Panc1 (cell line): ENCODE data around the gene TOR1A. TPM values are rescaled to one million over a fixed set of nuclear protein-coding genes. Genes with fewer than 3 reads are reported as not detected.

ENCODE experiments used
- ATAC-seq: fragments of 200-7000 bp; cut with Tn5 transposase; 2 replicates; pipeline ENCODE4 v1.9.1; 2020; ENCODE audit warnings: mild to moderate bottlenecking, moderate library complexity
- Bru-seq: library from RNA; stranded (reverse); fragments of 400-500 nt; gene quantifications from one replicate; lab custom pipeline; 2021; lab: Mats Ljungman, UMichigan
- BruChase-seq, 2 experiments: library from RNA; stranded (reverse); fragments of 400-500 nt; gene quantifications; one replicate each; lab custom pipeline; 2021; lab: Mats Ljungman, UMichigan
- BruUV-seq: library from RNA; stranded (reverse); fragments of 400-500 nt; replicated peaks from 2 replicates; lab custom pipeline; 2021; lab: Mats Ljungman, UMichigan
- CTCF ChIA-PET: fragments of 300-600 bp; sonication (Branson Sonifier 250); formaldehyde crosslinking; loops from one replicate; lab custom pipeline; 2022; ENCODE audit warnings: antibody characterized with exemption; lab: Charles Lee
- POLR2A ChIA-PET: fragments of 300-600 bp; sonication (Branson Sonifier 250); formaldehyde crosslinking; loops from one replicate; lab custom pipeline; 2022; ENCODE audit warnings: antibody characterized with exemption; lab: Charles Lee
- DNase-seq: peaks from one replicate; pipeline ENCODE4 v3.0.0-alpha.2; 2010; ENCODE audit warnings: low read depth, low spot score
- H3K27ac ChIP-seq: 2 replicates; pipeline ENCODE4 v1.5.1; 2011; ENCODE audit warnings: mild to moderate bottlenecking, low read length, inconsistent platforms
- H3K27me3 ChIP-seq: fragments of 200-500 bp; sonication (Bioruptor generic); 2 replicates; pipeline ENCODE4 v1.6.0; 2014; ENCODE audit warnings: low read length, inconsistent platforms; ENCODE audit not compliant: control insufficient read depth, insufficient read depth
- H3K36me3 ChIP-seq: fragments of 200-500 bp; sonication (Bioruptor generic); 2 replicates; pipeline ENCODE4 v1.5.1; 2014; ENCODE audit warnings: inconsistent platforms, mild to moderate bottlenecking, low read length, moderate library complexity; ENCODE audit not compliant: control insufficient read depth, insufficient read depth
- H3K4me1 ChIP-seq: 2 replicates; pipeline ENCODE4 v1.5.1; 2011; ENCODE audit warnings: inconsistent platforms, mild to moderate bottlenecking, low read length, moderate library complexity; ENCODE audit not compliant: control insufficient read depth, insufficient read depth
- H3K4me3 ChIP-seq, 2 experiments: 2 replicates each; pipeline ENCODE4 v1.5.1; 2011 to 2012; ENCODE audit warnings: low read depth in 2 of 2, low read length in 2 of 2, mild to moderate bottlenecking in 2 of 2, inconsistent platforms in 1 of 2, moderate library complexity in 1 of 2
- H3K9me3 ChIP-seq: fragments of 200-500 bp; sonication (Bioruptor generic); 2 replicates; pipeline ENCODE4 v1.5.1; 2014; ENCODE audit warnings: low read depth, mild to moderate bottlenecking, inconsistent platforms, low read length, moderate library complexity; ENCODE audit not compliant: control insufficient read depth, insufficient read depth
- POLR2AphosphoS5 ChIP-seq: IDR thresholded peaks from 2 replicates; pipeline ENCODE4 v1.6.1; 2012; ENCODE audit warnings: mild to moderate bottlenecking, low read depth, low read length, moderate library complexity
- SIN3A ChIP-seq: IDR thresholded peaks from 2 replicates; pipeline ENCODE4 v1.6.1; 2012; ENCODE audit warnings: low read depth, mild to moderate bottlenecking, low read length, moderate library complexity, borderline replicate concordance; ENCODE audit not compliant: insufficient read depth
- TCF7L2 ChIP-seq: IDR thresholded peaks from 2 replicates; pipeline ENCODE4 v1.6.1; 2011; ENCODE audit warnings: mild to moderate bottlenecking, low read depth, low read length, inconsistent platforms
- in situ Hi-C: cut with HindIII; loops from 2 replicates; pipeline ENCODE4 v1.10.0; 2016; ENCODE audit warnings: low sequenced_read_pairs, low pct_unique_long_range_greater_than_20kb
- intact Hi-C: fragments of 100-400 bp; cut with micrococcal nuclease; formaldehyde crosslinking; loops from one replicate; pipeline ENCODE4 v1.10.0; 2022; ENCODE audit not compliant: unreplicated experiment
- long read RNA-seq: library from polyadenylated mRNA; unstranded; transcript quantifications from one replicate; pipeline ENCODE4 v2.0.0, GENCODE V29; 2021; ENCODE audit not compliant: unreplicated experiment
- polyA plus RNA-seq: library from polyadenylated mRNA; unstranded; fragments of >200 nt; gene quantifications from one replicate; pipeline ENCODE4 v1.2.1, GENCODE V29; 2012; ENCODE audit warnings: missing spikeins; ENCODE audit not compliant: insufficient read length
- total RNA-seq: library from RNA; stranded (reverse); gene quantifications from one replicate; pipeline ENCODE4 v1.2.1, GENCODE V29; 2021; ENCODE audit not compliant: unreplicated experiment
- TF ChIP-seq, protein P1 (sequence below): fragments of 450-650 bp; IDR thresholded peaks from 2 replicates; pipeline ENCODE4 v1.5.1; 2017; ENCODE audit warnings: mild to moderate bottlenecking
- TF ChIP-seq, protein P2 (sequence below), 2 experiments: IDR thresholded peaks; 2 replicates each; pipeline ENCODE4 v1.6.1; 2011 to 2012; ENCODE audit warnings: low read depth in 2 of 2, control low read depth in 1 of 2, low read length in 1 of 2, mild to moderate bottlenecking in 1 of 2, moderate library complexity in 1 of 2; ENCODE audit not compliant: insufficient read depth in 1 of 2

Gene TOR1A, protein sequence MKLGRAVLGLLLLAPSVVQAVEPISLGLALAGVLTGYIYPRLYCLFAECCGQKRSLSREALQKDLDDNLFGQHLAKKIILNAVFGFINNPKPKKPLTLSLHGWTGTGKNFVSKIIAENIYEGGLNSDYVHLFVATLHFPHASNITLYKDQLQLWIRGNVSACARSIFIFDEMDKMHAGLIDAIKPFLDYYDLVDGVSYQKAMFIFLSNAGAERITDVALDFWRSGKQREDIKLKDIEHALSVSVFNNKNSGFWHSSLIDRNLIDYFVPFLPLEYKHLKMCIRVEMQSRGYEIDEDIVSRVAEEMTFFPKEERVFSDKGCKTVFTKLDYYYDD
- total RNA-seq (33.6 TPM), Bru-seq, nascent RNA (percentile 73 among the genes with signal in this experiment), BruChase-seq, experiment 1, labeled RNA remaining after a 2-hour chase (percentile 87 among the genes with signal in this experiment), BruChase-seq, experiment 2, labeled RNA remaining after a 6-hour chase (percentile 90 among the genes with signal in this experiment)
- polyA plus RNA-seq: 27.9 TPM
- long read RNA-seq, transcript TOR1A-201 (5 exons, 2,076 nt): major isoform, 71 of 94 reads
- long read RNA-seq, partial matches to known transcripts: 15 of 94 reads
- long read RNA-seq, other reads (novel, unspliced or antisense): 7 of 94 reads

DNA sequence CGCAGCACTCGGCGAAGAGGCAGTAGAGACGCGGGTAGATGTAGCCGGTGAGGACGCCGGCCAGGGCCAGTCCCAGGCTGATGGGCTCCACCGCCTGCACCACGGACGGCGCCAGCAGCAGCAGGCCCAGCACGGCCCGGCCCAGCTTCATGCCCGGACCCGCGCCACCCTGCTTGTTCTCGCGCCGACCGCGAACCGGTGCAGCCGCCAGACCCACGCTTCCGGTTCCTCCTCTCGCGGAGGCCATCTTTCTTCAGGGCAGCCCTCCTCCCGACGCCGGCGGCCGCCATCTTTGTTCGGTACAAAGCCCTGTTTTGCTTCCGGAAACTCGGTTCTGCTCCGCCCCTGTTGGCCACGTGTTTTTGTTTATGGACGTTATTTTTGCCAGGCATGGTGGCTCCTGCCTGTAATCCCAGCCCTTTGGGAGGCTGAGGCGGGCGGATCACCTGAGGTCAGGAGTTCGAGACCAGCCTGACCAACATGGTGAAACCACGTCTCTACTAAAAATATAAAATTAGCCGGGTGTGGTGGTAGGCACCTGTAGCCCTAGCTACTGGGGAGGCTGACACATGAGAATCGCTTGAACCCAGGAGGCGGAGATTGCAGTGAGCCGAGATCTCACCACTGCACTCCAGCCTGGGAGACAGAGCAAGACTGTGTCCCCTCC, at the start of gene TOR1A:
TSS of gene TOR1A (minus strand) at position 202 of the 667 bp plus-strand sequence. CDS start at position 151, 51 bp downstream.
- H3K27me3 ChIP-seq: no peaks in the 10 kb centered on the region
- ChIA-PET POLR2A (no interaction called here), CTCF (no interaction called here)
- H3K4me3 ChIP-seq: peak within 1 kb of the TSS; percentile 60 to 62
- H3K27ac ChIP-seq: peak within 1 kb of the TSS; percentile 66
- no peaks in the 10 kb centered on the region for H3K4me1 ChIP-seq
- peak; percentile 62 for DNase-seq
- in situ Hi-C loops (no loop called here), intact Hi-C loops (no loop called here)
- no peaks in the 10 kb centered on the region; the same call in 1 of the 2 replicates for H3K36me3 ChIP-seq
- peak; percentile 96 for ATAC-seq
- TF ChIP-seq, protein P1, sequence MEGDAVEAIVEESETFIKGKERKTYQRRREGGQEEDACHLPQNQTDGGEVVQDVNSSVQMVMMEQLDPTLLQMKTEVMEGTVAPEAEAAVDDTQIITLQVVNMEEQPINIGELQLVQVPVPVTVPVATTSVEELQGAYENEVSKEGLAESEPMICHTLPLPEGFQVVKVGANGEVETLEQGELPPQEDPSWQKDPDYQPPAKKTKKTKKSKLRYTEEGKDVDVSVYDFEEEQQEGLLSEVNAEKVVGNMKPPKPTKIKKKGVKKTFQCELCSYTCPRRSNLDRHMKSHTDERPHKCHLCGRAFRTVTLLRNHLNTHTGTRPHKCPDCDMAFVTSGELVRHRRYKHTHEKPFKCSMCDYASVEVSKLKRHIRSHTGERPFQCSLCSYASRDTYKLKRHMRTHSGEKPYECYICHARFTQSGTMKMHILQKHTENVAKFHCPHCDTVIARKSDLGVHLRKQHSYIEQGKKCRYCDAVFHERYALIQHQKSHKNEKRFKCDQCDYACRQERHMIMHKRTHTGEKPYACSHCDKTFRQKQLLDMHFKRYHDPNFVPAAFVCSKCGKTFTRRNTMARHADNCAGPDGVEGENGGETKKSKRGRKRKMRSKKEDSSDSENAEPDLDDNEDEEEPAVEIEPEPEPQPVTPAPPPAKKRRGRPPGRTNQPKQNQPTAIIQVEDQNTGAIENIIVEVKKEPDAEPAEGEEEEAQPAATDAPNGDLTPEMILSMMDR: no peak
- peak; percentile 82; the same call in 1 of the 2 replicates for TF ChIP-seq SIN3A
- TF ChIP-seq POLR2AphosphoS5: peak; percentile 70; the same call in 1 of the 2 replicates
- TF ChIP-seq, protein P2, sequence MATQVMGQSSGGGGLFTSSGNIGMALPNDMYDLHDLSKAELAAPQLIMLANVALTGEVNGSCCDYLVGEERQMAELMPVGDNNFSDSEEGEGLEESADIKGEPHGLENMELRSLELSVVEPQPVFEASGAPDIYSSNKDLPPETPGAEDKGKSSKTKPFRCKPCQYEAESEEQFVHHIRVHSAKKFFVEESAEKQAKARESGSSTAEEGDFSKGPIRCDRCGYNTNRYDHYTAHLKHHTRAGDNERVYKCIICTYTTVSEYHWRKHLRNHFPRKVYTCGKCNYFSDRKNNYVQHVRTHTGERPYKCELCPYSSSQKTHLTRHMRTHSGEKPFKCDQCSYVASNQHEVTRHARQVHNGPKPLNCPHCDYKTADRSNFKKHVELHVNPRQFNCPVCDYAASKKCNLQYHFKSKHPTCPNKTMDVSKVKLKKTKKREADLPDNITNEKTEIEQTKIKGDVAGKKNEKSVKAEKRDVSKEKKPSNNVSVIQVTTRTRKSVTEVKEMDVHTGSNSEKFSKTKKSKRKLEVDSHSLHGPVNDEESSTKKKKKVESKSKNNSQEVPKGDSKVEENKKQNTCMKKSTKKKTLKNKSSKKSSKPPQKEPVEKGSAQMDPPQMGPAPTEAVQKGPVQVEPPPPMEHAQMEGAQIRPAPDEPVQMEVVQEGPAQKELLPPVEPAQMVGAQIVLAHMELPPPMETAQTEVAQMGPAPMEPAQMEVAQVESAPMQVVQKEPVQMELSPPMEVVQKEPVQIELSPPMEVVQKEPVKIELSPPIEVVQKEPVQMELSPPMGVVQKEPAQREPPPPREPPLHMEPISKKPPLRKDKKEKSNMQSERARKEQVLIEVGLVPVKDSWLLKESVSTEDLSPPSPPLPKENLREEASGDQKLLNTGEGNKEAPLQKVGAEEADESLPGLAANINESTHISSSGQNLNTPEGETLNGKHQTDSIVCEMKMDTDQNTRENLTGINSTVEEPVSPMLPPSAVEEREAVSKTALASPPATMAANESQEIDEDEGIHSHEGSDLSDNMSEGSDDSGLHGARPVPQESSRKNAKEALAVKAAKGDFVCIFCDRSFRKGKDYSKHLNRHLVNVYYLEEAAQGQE (IDR thresholded peaks at IDR 0.05; ENCODE audit: insufficient read depth in 1 of 2, low read depth in 2 of 2, low read length in 1 of 2): 0 out of 4 replicates have a peak, but pooled peaks of 1 of the 2 experiments have one; percentile 35
- no peak for TF ChIP-seq TCF7L2
- no TSS peak for BruUV-seq
- no peaks in the 10 kb centered on the region for H3K9me3 ChIP-seq

DNA sequence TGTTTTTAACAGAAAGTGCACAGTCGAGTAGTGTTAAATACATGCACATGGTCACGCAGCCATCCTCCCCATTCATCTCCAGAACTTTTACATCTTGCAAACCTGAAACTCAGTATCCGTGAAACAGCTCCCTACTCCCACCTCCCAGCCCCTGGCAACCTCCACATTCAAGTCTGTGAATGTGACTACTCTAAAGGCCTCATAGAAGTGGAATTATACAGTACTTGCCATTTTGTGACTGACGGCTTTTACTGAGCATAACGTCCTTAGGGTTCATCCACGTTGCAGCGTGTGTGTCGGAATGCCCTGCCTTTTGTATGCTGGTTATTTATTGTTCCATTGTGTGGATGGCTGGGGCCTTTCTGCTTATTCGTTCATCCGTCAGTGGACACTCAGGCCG, 47.1 kb upstream of the TOR1A start:
- intact Hi-C loops (no loop called here), in situ Hi-C loops (no loop called here)
- BruUV-seq: no TSS peak
- Histone ChIP-seq H3K4me3 (no peak overlapping the region), H3K4me1 (no peaks in the 10 kb centered on the region), H3K36me3 (no peaks in the 10 kb centered on the region), H3K27me3 (no peaks in the 10 kb centered on the region), H3K9me3 (no peaks in the 10 kb centered on the region), H3K27ac (no peak overlapping the region)
- no peak for TF ChIP-seq TCF7L2
- no peak for DNase-seq
- CTCF ChIA-PET: no interaction called here
- ATAC-seq: no peak
- POLR2A ChIA-PET: no interaction called here
